ENCODE measurements around the gene INAFM1.

The INAFM1 gene

DNA sequence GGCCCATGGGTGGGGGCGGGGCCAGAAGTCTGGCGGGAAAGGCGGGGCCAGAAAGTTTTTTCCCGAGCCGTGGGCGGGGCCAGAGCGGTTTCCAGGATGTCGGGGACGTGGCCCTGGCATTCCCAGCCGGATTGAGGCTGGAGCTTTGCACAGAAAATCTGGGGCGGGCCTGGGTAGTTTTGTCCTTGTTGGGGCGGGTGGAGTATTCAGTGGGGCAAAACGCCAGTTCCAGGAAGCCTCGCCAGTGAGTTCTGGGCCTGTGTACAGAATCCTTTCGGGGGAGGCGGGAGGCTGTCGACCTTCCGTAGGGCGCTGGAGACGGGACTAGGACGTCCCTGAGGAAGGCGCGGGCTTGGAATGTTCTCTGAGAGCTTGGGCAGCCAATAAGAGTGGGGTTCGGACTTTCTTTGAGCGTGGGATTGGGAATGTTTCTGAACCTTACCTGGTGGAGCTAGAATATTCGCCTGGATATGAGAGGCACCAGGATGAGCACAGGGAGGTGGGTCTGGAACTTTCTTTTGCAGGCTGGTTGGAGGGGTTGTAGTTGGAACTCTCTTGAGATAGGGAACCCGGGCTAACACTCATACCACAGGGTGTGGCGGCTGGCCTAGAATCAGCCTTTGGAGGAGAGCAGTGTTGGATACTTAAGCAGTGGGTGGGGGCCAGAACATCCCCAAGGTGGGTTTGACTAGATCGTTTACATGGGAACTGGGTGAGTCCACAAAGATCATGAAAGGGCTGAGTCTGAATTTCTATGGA is 17.1 kb upstream of the INAFM1 start:
- peaks cover 5% of the 10 kb centered on the region; the same call in 1 of the 2 replicates for H3F3A ChIP-seq (ENCODE audit: control insufficient read depth, insufficient read depth)
- no peaks in the 10 kb centered on the region for H3K9me3 ChIP-seq (ENCODE audit: control insufficient read depth, insufficient read depth, low read length)
- peak overlapping the region; percentile 48 for H3K27ac ChIP-seq (ENCODE audit: low read depth, low read length)
- peak overlapping the region; percentile 90 for H3K4me3 ChIP-seq (ENCODE audit: low read length)
- H3K4me1 ChIP-seq (ENCODE audit: control insufficient read depth, low read length): peaks cover 24% of the 10 kb centered on the region
- TF ChIP-seq, protein P1, sequence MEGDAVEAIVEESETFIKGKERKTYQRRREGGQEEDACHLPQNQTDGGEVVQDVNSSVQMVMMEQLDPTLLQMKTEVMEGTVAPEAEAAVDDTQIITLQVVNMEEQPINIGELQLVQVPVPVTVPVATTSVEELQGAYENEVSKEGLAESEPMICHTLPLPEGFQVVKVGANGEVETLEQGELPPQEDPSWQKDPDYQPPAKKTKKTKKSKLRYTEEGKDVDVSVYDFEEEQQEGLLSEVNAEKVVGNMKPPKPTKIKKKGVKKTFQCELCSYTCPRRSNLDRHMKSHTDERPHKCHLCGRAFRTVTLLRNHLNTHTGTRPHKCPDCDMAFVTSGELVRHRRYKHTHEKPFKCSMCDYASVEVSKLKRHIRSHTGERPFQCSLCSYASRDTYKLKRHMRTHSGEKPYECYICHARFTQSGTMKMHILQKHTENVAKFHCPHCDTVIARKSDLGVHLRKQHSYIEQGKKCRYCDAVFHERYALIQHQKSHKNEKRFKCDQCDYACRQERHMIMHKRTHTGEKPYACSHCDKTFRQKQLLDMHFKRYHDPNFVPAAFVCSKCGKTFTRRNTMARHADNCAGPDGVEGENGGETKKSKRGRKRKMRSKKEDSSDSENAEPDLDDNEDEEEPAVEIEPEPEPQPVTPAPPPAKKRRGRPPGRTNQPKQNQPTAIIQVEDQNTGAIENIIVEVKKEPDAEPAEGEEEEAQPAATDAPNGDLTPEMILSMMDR (IDR thresholded peaks at IDR 0.05; ENCODE audit: low read depth, low read length, poor library complexity, severe bottlenecking): no peak
- peak overlapping the region; percentile 74 for H3K4me2 ChIP-seq (ENCODE audit: low read length)
- peaks cover 16% of the 10 kb centered on the region for H3K79me2 ChIP-seq (ENCODE audit: control insufficient read depth, low read length)
- H3K36me3 ChIP-seq (ENCODE audit: control insufficient read depth, low read length): peaks cover 27% of the 10 kb centered on the region
- no peaks in the 10 kb centered on the region for H3K27me3 ChIP-seq (ENCODE audit: control insufficient read depth, low read length)
- H4K20me1 ChIP-seq (ENCODE audit: control insufficient read depth, insufficient read depth, low read depth, low read length): no peaks in the 10 kb centered on the region
- H3K9me2 ChIP-seq (replicated peaks; ENCODE audit: control insufficient read depth, low read length): no peaks in the 10 kb centered on the region

DNA sequence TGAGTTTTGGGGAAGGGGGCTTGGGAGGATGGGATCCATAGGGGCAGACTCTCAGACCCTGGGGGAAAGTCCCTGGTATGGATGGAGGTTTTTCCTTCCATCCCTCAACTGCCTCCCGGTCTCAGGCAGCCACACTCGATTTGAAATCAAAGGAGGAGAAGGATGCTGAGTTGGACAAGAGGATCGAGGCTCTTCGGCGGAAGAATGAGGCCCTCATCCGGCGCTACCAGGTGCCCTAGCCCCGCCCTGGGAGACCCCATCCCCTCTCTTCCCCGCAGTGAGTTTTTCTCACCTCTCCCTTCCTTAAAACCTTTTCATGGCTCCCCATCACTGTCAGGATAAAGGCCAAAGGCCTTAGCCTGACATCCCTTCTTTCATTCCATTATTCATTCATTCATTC is 16.3 kb upstream of the INAFM1 start:
- H3K4me3 ChIP-seq (ENCODE audit: low read length): no peak overlapping the region
- peaks cover 4% of the 10 kb centered on the region; the same call in 1 of the 2 replicates for H3F3A ChIP-seq (ENCODE audit: control insufficient read depth, insufficient read depth)
- H3K27me3 ChIP-seq (ENCODE audit: control insufficient read depth, low read length): no peaks in the 10 kb centered on the region
- TF ChIP-seq EZH2phosphoT487 (IDR thresholded peaks at IDR 0.05; ENCODE audit: borderline replicate concordance, low read length): no peak
- TF ChIP-seq, protein P1 (IDR thresholded peaks at IDR 0.05; ENCODE audit: low read depth, low read length, poor library complexity, severe bottlenecking): no peak
- no peak overlapping the region for H3K27ac ChIP-seq (ENCODE audit: low read depth, low read length)
- no peaks in the 10 kb centered on the region for H3K9me3 ChIP-seq (ENCODE audit: control insufficient read depth, insufficient read depth, low read length)
- H3K9me2 ChIP-seq (replicated peaks; ENCODE audit: control insufficient read depth, low read length): no peaks in the 10 kb centered on the region
- peaks cover 34% of the 10 kb centered on the region for H3K36me3 ChIP-seq (ENCODE audit: control insufficient read depth, low read length)
- H3K4me2 ChIP-seq (ENCODE audit: low read length): peak overlapping the region; percentile 74
- H3K79me2 ChIP-seq (ENCODE audit: control insufficient read depth, low read length): peaks cover 16% of the 10 kb centered on the region
- H3K4me1 ChIP-seq (ENCODE audit: control insufficient read depth, low read length): peaks cover 27% of the 10 kb centered on the region
- no peaks in the 10 kb centered on the region for H4K20me1 ChIP-seq (ENCODE audit: control insufficient read depth, insufficient read depth, low read depth, low read length)

DNA sequence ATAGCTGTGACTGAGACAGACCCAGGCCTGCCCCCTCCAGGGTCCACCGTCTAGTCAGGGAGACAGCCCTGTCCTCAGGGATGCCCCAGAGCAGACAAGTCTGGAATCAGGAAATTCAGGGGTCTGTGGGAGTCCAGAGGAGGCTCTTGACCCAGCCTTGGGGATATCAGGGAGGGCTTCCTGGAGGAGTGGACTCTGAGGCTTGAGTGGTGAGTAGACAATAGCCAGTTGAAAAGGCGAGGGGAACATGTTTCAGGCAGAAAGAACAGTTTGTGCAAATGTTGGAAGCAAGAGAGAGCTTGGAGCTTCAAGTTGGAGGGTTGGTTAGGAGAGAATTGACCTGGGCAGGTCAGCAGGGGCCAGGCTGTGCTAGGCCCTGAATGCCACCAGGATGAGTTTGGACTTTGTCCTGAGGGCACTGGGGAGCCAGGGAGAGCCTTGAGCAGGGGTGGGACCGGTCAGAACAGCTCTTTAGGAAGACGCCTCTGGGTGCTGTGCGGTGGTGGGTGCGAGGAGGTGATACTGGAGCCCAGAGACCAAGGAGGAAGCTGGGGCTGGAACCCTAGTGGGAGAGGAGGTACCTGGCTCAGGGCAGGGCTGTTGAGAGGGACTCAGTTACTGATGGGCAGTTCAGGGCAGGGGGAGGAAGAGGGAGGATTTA is 15.7 kb upstream of the INAFM1 start:
- H3K4me3 ChIP-seq (ENCODE audit: low read length): no peak overlapping the region
- no peaks in the 10 kb centered on the region for H3K9me3 ChIP-seq (ENCODE audit: control insufficient read depth, insufficient read depth, low read length)
- H3K27me3 ChIP-seq (ENCODE audit: control insufficient read depth, low read length): no peaks in the 10 kb centered on the region
- no peaks in the 10 kb centered on the region for H3K9me2 ChIP-seq (replicated peaks; ENCODE audit: control insufficient read depth, low read length)
- peaks cover 16% of the 10 kb centered on the region for H3K79me2 ChIP-seq (ENCODE audit: control insufficient read depth, low read length)
- H4K20me1 ChIP-seq (ENCODE audit: control insufficient read depth, insufficient read depth, low read depth, low read length): no peaks in the 10 kb centered on the region
- H3K27ac ChIP-seq (ENCODE audit: low read depth, low read length): no peak overlapping the region
- H3K4me1 ChIP-seq (ENCODE audit: control insufficient read depth, low read length): peaks cover 27% of the 10 kb centered on the region
- no peaks in the 10 kb centered on the region for H3F3A ChIP-seq (ENCODE audit: control insufficient read depth, insufficient read depth)
- TF ChIP-seq, protein P1 (IDR thresholded peaks at IDR 0.05; ENCODE audit: low read depth, low read length, poor library complexity, severe bottlenecking): no peak
- no peak for TF ChIP-seq EZH2phosphoT487 (IDR thresholded peaks at IDR 0.05; ENCODE audit: borderline replicate concordance, low read length)
- peaks cover 34% of the 10 kb centered on the region for H3K36me3 ChIP-seq (ENCODE audit: control insufficient read depth, low read length)
- no peak overlapping the region for H3K4me2 ChIP-seq (ENCODE audit: low read length)

Data from DOHH2 (cell line).